Activated T-cell treated with anti-CD3 and anti-CD28 coated beads, Interleukin-2, amount 50 U/mL, for 4 hours (primary cell): ENCODE data around the gene FAM170B. TPM values are rescaled to one million over a fixed set of nuclear protein-coding genes. Genes with fewer than 3 reads are reported as not detected.

Source experiments
- ATAC-seq, 2 donors: fragments of 200-7000 bp; cut with Tn5 transposase; one replicate each; pipeline ENCODE4 v1.10.0; 2021
- DNase-seq: peaks from one replicate; pipeline ENCODE4 v3.0.0-alpha.2; 2020
- H3K27me3 Mint-ChIP-seq: one replicate; pipeline ENCODE4 v1.8.0; 2021; ENCODE audit warnings: low read depth, mixed read lengths
- H3K36me3 Mint-ChIP-seq: one replicate; pipeline ENCODE4 v1.8.0; 2022; ENCODE audit warnings: mixed read lengths; ENCODE audit not compliant: insufficient read depth
- H3K4me1 Mint-ChIP-seq: one replicate; pipeline ENCODE4 v1.8.0; 2021; ENCODE audit warnings: low read depth, mixed read lengths
- H3K4me3 Mint-ChIP-seq: one replicate; pipeline ENCODE4 v1.8.0; 2021; ENCODE audit warnings: mild to moderate bottlenecking, moderate library complexity, mixed read lengths
- H3K9me3 Mint-ChIP-seq: one replicate; pipeline ENCODE4 v1.8.0; 2021; ENCODE audit warnings: mixed read lengths
- total RNA-seq, 3 donors: library from RNA; stranded (reverse); gene quantifications; one replicate each; pipeline ENCODE4 v1.2.1, GENCODE V29; 2021

The FAM170B gene
- total RNA-seq = not detected

- no peak within 1 kb of the TSS for H3K4me3 Mint-ChIP-seq
Observed at GRCh38 chr10:49133706-49134248, at the start of gene FAM170B. FAM170B (minus strand) TSS chr10:49134021; CDS start chr10:49133918, 103 bp downstream.

GRCh38 chr10:49182776-49183175 is 49.0 kb upstream of the FAM170B start:
- H3K36me3 Mint-ChIP-seq = peaks cover 7% of the 10 kb centered on the region
- no peak for DNase-seq
- H3K27me3 Mint-ChIP-seq = no peaks in the 10 kb centered on the region
- ATAC-seq = no peak
- peak overlapping the region; percentile 11 for H3K4me3 Mint-ChIP-seq
- H3K4me1 Mint-ChIP-seq = peaks cover 52% of the 10 kb centered on the region
- no peaks in the 10 kb centered on the region for H3K9me3 Mint-ChIP-seq

More at GRCh38 chr10:49133706-49134248, at the start of gene FAM170B:
- peaks cover 9% of the 10 kb centered on the region for H3K4me1 Mint-ChIP-seq
- ATAC-seq = no peak
- H3K9me3 Mint-ChIP-seq = peaks cover 2% of the 10 kb centered on the region
- H3K36me3 Mint-ChIP-seq = peaks cover 2% of the 10 kb centered on the region
- H3K27me3 Mint-ChIP-seq = peaks cover 15% of the 10 kb centered on the region
- no peak for DNase-seq

- Mint-ChIP-seq H3K4me1 (peaks cover 61% of the 10 kb centered on the region), H3K9me3 (no peaks in the 10 kb centered on the region), H3K4me3 (peak overlapping the region; percentile 69)
Observed at GRCh38 chr10:49180444-49180860, 46.6 kb upstream of the FAM170B start.

GRCh38 chr10:49179699-49180443 is 46.0 kb upstream of the FAM170B start:
- no peaks in the 10 kb centered on the region for H3K9me3 Mint-ChIP-seq
- no peak for DNase-seq
- H3K36me3 Mint-ChIP-seq = peaks cover 7% of the 10 kb centered on the region
- H3K27me3 Mint-ChIP-seq = no peaks in the 10 kb centered on the region
- peak overlapping the region; percentile 69 for H3K4me3 Mint-ChIP-seq
- peak in 1 of 2 donors; percentile 11 for ATAC-seq
- H3K4me1 Mint-ChIP-seq = peaks cover 63% of the 10 kb centered on the region

More at GRCh38 chr10:49180444-49180860, 46.6 kb upstream of the FAM170B start:
- H3K27me3 Mint-ChIP-seq = no peaks in the 10 kb centered on the region
- peaks cover 7% of the 10 kb centered on the region for H3K36me3 Mint-ChIP-seq
- no peak for DNase-seq
- peak; percentile 30 to 42 for ATAC-seq

GRCh38 chr10:49178489-49179471 is 45.0 kb upstream of the FAM170B start:
- H3K36me3 Mint-ChIP-seq = peaks cover 7% of the 10 kb centered on the region
- DNase-seq (no peak), ATAC-seq (no peak)
- no peaks in the 10 kb centered on the region for H3K27me3 Mint-ChIP-seq
- no peak overlapping the region for H3K4me3 Mint-ChIP-seq
- no peaks in the 10 kb centered on the region for H3K9me3 Mint-ChIP-seq
- H3K4me1 Mint-ChIP-seq = peaks cover 61% of the 10 kb centered on the region

- peak; percentile 86 to 88 for ATAC-seq
- H3K36me3 Mint-ChIP-seq = peaks cover 7% of the 10 kb centered on the region
- H3K4me1 Mint-ChIP-seq = peaks cover 60% of the 10 kb centered on the region
- H3K4me3 Mint-ChIP-seq = peak overlapping the region; percentile 74
- H3K27me3 Mint-ChIP-seq = no peaks in the 10 kb centered on the region
- no peaks in the 10 kb centered on the region for H3K9me3 Mint-ChIP-seq
- DNase-seq = no peak
Observed at GRCh38 chr10:49177391-49178355, 43.9 kb upstream of the FAM170B start.

- peaks cover 54% of the 10 kb centered on the region for H3K4me1 Mint-ChIP-seq
- DNase-seq (no peak), ATAC-seq (peak in 1 of 2 donors; percentile 1)
- peaks cover 4% of the 10 kb centered on the region for H3K36me3 Mint-ChIP-seq
- no peaks in the 10 kb centered on the region for H3K9me3 Mint-ChIP-seq
- peak overlapping the region; percentile 74 for H3K4me3 Mint-ChIP-seq
- H3K27me3 Mint-ChIP-seq = no peaks in the 10 kb centered on the region
Observed at GRCh38 chr10:49176310-49177268, 42.8 kb upstream of the FAM170B start.

GRCh38 chr10:49175587-49176309 is 41.9 kb upstream of the FAM170B start:
- Mint-ChIP-seq H3K36me3 (peaks cover 4% of the 10 kb centered on the region), H3K9me3 (no peaks in the 10 kb centered on the region), H3K27me3 (no peaks in the 10 kb centered on the region), H3K4me1 (peaks cover 50% of the 10 kb centered on the region), H3K4me3 (no peak overlapping the region)
- ATAC-seq = no peak
- no peak for DNase-seq

- H3K9me3 Mint-ChIP-seq = no peaks in the 10 kb centered on the region
- H3K4me3 Mint-ChIP-seq = no peak overlapping the region
- DNase-seq (no peak), ATAC-seq (no peak)
- H3K4me1 Mint-ChIP-seq = peaks cover 44% of the 10 kb centered on the region
- no peaks in the 10 kb centered on the region for H3K27me3 Mint-ChIP-seq
- H3K36me3 Mint-ChIP-seq = peaks cover 2% of the 10 kb centered on the region
Observed at GRCh38 chr10:49174926-49175500, 41.2 kb upstream of the FAM170B start.

- Mint-ChIP-seq H3K4me1 (peaks cover 41% of the 10 kb centered on the region), H3K9me3 (no peaks in the 10 kb centered on the region), H3K27me3 (no peaks in the 10 kb centered on the region), H3K4me3 (no peak overlapping the region), H3K36me3 (peaks cover 2% of the 10 kb centered on the region)
- ATAC-seq (no peak), DNase-seq (no peak)
Observed at GRCh38 chr10:49174261-49174925, 40.6 kb upstream of the FAM170B start.

- Mint-ChIP-seq H3K4me1 (peaks cover 39% of the 10 kb centered on the region), H3K4me3 (no peak overlapping the region), H3K9me3 (no peaks in the 10 kb centered on the region), H3K36me3 (peaks cover 2% of the 10 kb centered on the region), H3K27me3 (no peaks in the 10 kb centered on the region)
- ATAC-seq = no peak
- DNase-seq = no peak
Observed at GRCh38 chr10:49173853-49174252, 40.0 kb upstream of the FAM170B start.
